ENCODE data around the gene MAN1A1. TPM values are rescaled to one million over a fixed set of nuclear protein-coding genes. Genes with fewer than 3 reads are reported as not detected.
"Not testable (repeated sequence)": the region's sequence is repeated elsewhere in the genome, so short reads cannot be mapped to it uniquely, and the experiment has no call there.

Gene MAN1A1
- total RNA-seq, 1 experiment from 2014 or later: 1.3 TPM

DNA sequence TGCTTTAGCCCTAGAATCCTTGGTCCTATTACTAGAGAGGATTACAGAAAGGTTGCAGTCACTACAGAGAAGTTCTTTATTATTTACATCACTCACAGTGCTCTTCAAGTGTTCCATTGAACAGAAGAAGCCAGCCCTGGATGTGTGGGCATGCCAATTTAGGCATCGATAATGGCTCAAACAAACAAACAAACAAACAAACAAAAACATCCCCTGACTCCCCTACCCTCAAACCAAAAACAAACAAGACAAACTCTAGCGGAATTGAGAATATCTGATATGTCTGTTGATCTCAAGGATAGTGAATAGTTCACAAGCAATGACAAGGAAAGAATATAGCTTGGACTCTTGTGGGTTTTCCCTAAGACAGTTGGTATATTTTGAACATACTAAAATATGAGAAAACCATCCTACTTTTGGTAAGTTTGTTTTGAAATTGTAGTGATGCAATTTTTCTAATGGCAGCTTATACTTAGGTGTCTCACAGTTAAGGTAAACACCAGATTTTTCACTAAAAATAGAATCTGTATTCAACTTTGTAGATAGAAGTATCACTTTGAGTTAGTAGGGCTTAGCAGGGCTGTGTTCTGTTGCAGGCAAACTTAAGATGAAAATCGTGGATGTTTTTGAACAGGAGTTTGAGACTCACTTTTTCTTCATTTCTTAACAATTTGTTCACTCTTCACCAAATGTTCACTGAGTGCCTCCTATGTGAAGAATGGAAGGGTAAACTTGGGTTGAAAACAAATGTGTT, 178.3 kb downstream of the MAN1A1 start:
- Histone ChIP-seq H3K27me3 (replicated peaks) (no peaks in the 10 kb centered on the region; the same call in 1 of the 2 replicates), H3K4me1 (replicated peaks) (no peaks in the 10 kb centered on the region), H3K9me3 (replicated peaks) (no peaks in the 10 kb centered on the region), H3K27ac (no peak overlapping the region), H3K4me3 (no peak overlapping the region), H3K36me3 (no peaks in the 10 kb centered on the region)
- no peak for DNase-seq (ENCODE audit: low read depth in 1 of 2, low spot score in 2 of 2)

DNA sequence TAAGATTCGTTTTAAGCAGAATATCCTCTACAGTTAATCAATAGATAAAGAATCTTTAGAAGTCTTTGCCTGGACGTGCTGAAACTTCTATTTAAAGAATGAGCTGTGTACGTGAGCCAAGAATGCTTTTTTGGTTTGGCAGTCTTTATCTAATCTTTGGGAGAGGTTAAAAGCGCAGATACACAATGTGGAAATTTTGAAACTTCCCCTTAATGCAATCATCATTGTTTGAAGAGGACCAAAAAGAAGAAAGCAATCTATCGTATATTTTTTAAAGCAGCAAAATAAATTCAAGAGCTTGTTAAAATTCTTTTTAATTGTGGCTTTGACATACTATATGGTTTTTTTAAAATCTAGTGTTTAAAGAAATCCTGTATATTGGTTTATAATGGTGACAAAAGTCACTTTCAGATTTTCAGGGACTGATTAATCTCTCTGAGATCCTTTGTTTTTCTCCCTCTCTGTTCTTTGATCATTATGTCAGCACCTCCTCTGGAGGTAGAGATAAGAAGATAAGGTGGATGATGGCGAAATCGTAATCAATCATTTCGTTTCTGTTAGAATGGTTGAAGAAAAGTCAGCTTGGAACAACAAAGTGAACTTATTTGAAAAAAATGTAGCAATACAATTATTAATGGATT, 179.0 kb downstream of the MAN1A1 start:
- no peaks in the 10 kb centered on the region; the same call in 1 of the 2 replicates for H3K27me3 ChIP-seq (replicated peaks)
- H3K9me3 ChIP-seq (replicated peaks): no peaks in the 10 kb centered on the region
- DNase-seq (ENCODE audit: low read depth in 1 of 2, low spot score in 2 of 2): no peak
- no peaks in the 10 kb centered on the region for H3K4me1 ChIP-seq (replicated peaks)
- no peak overlapping the region for H3K27ac ChIP-seq
- no peak overlapping the region for H3K4me3 ChIP-seq
- H3K36me3 ChIP-seq: no peaks in the 10 kb centered on the region

DNA sequence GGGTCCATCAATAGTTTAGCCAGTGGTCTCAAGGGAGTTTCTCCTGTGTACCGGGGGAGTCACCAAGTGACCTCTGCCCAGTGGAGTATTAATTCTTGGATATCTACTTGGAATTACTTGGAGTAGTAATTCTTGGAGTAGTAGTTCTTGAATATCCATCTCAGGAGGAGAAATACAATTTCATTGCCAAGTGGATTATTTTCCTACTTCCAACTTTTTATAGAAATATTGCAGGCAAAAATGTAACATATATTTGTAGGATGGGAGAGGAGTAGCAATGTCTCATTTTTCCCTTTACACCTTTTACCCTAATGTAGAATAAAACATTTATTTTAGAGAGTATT, 179.5 kb downstream of the MAN1A1 start:
- Histone ChIP-seq H3K27ac (no peak overlapping the region), H3K36me3 (no peaks in the 10 kb centered on the region), H3K27me3 (replicated peaks) (no peaks in the 10 kb centered on the region; the same call in 1 of the 2 replicates), H3K4me1 (replicated peaks) (no peaks in the 10 kb centered on the region), H3K4me3 (no peak overlapping the region), H3K9me3 (replicated peaks) (no peaks in the 10 kb centered on the region)
- DNase-seq (ENCODE audit: low read depth in 1 of 2, low spot score in 2 of 2): no peak

DNA sequence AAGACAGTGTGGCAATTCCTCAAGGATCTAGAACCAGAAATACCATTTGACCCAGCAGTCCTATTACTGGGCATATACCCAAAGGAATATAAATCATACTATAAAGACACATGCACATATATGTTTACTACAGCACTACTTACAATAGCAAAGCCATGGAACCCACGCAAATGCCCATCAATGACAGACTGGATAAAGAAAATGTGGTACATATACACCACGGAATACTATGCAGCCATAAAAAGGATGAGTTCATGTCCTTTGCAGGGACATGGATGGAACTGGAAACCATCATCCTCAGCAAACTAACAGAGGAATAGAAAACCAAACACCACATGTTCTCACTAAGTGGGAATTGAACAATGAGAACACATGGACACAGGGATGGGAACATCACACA, 180.2 kb downstream of the MAN1A1 start:
- not testable (repeated sequence) for H3K9me3 ChIP-seq (replicated peaks); DNase-seq (ENCODE audit: low read depth in 1 of 2, low spot score in 2 of 2); H3K4me1 ChIP-seq (replicated peaks); H3K4me3 ChIP-seq; H3K36me3 ChIP-seq; H3K27me3 ChIP-seq (replicated peaks); H3K27ac ChIP-seq

DNA sequence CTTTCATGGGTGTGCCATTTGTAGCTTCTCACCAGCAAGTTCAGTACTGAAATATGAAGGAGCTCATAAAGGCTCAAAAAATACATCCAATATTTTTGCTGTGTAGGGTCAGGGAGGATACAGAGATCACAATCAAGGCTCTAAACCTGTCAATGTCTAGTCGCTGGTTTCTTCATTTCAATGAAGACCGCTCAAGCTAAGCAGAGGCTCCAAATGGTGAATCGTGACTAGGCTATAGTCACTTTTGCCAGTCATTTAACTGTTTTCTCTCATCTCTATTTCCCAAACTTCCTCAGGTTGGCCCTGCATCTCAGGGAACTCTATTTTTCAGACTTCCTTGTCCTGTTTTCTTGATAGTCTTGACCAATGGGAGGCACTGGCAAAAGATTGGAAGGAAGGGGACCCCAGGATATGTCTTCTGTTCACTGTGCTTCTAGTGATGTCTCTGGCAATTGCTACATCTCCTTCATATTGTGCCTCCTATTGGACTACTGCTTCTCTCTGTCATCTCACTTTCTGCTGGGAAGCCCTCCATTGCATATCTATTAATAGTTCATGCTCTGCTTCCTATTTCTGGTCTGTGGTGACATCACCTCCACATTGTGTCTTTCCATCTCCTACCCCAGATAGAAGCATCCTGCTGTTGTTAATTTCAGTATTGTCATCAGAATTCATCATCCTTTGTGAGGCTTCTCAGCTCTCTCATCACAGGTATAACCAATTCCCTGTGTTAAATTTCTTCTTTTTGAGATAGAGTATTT, 183.4 kb downstream of the MAN1A1 start:
- H3K4me3 ChIP-seq: no peak overlapping the region
- no peak for DNase-seq (ENCODE audit: low read depth in 1 of 2, low spot score in 2 of 2)
- H3K36me3 ChIP-seq: no peaks in the 10 kb centered on the region
- H3K4me1 ChIP-seq (replicated peaks): no peaks in the 10 kb centered on the region
- no peaks in the 10 kb centered on the region for H3K27me3 ChIP-seq (replicated peaks)
- H3K9me3 ChIP-seq (replicated peaks): no peaks in the 10 kb centered on the region
- no peak overlapping the region for H3K27ac ChIP-seq

DNA sequence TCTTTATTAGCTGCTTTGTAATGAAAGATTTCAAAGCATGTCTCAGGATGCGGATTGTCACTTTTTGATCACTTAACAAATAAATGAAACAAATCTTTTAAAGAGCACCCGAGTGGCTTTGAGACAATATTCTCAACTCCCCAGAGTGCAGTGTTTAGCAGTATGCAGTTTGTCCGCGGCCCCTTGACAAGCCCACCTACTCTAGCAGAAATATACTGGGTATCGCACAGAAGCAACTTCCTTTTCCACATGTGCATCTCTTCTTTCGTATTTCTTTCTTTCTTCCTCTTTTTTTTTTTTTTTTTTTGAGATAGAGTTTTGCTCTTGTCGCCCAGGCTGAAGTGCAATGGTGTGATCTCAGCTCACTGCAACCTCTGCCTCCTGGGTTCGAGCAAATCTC, 186.6 kb downstream of the MAN1A1 start:
- Histone ChIP-seq H3K27ac (no peak overlapping the region), H3K27me3 (replicated peaks) (no peaks in the 10 kb centered on the region), H3K36me3 (no peaks in the 10 kb centered on the region), H3K4me3 (no peak overlapping the region), H3K4me1 (replicated peaks) (no peaks in the 10 kb centered on the region), H3K9me3 (replicated peaks) (no peaks in the 10 kb centered on the region)
- no peak for DNase-seq (ENCODE audit: low read depth in 1 of 2, low spot score in 2 of 2)

DNA sequence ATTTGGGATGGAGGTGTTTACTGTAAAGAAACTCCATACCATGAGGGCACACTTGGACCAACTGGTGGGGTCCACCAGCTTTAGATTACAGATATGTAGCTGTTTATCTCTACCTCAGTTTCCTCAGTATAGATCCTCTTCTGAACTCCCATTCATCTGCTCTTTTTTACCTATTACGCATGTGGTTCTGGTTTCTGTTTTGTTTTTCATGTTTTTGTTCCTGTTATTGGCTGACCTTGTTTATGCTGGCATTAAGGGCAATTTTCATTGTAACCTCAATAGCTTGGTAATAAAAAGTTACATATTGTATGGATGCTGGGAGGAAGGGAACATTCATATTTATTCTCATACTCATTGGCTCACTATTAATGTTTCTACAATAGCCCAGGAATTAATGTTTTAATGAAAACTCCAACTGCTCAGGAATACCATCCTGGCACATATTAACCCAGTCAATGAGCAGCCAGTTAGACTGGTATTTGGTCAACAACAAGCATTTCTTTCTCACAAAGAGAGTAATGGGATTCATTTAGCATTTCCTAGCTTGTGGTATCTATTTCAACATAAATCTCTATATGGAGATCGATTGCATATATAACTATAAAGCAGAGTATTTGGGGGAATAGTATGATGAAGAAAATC, 187.3 kb downstream of the MAN1A1 start:
- Histone ChIP-seq H3K36me3 (no peaks in the 10 kb centered on the region), H3K4me3 (no peak overlapping the region), H3K9me3 (replicated peaks) (no peaks in the 10 kb centered on the region), H3K4me1 (replicated peaks) (no peaks in the 10 kb centered on the region), H3K27me3 (replicated peaks) (no peaks in the 10 kb centered on the region; the same call in 1 of the 2 replicates), H3K27ac (no peak overlapping the region)
- DNase-seq (ENCODE audit: low read depth in 1 of 2, low spot score in 2 of 2): no peak

DNA sequence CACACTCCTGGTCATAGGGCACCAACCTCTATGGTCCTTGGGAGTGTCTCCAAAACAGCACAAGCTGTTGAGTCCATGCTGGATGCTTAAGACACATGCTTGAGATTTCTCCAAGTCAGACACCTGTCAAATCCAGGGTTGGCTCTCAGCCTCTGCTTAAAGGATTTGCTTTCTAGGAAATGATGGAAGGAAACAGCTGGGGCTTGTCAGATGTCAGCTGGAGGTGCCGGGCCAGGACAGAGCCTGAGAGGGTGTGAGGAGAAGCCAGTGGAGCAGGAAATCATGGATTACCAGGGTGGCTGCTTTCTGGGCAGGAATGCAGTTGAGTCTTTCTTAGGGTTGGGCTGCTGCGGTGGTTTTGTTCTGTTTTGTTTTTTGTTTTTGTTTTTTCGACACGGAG, 188.1 kb downstream of the MAN1A1 start:
- H3K36me3 ChIP-seq: no peaks in the 10 kb centered on the region
- no peak overlapping the region for H3K4me3 ChIP-seq
- H3K9me3 ChIP-seq (replicated peaks): no peaks in the 10 kb centered on the region
- no peaks in the 10 kb centered on the region; the same call in 1 of the 2 replicates for H3K27me3 ChIP-seq (replicated peaks)
- DNase-seq (ENCODE audit: low read depth in 1 of 2, low spot score in 2 of 2): no peak
- H3K4me1 ChIP-seq (replicated peaks): no peaks in the 10 kb centered on the region
- no peak overlapping the region for H3K27ac ChIP-seq

DNA sequence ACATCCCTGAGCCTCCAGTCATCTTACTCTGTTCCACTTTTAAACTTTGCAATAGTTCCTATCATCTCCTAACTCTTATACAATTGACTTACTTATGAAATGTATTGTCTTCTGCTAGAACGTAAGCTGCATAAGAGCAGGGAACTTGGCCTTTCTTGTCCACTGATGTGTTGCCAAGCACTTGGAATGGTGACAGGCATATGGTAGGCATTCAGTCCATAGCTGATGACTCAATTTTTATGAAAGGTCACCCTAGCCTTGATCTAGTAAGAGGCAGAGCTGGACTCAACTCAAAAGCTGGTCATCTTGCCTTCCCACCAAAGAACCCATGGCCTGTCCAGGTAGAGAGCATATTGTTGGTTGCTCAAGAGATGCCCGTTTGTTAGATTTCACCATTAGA, 188.7 kb downstream of the MAN1A1 start:
- H3K27me3 ChIP-seq (replicated peaks): no peaks in the 10 kb centered on the region; the same call in 1 of the 2 replicates
- DNase-seq (ENCODE audit: low read depth in 1 of 2, low spot score in 2 of 2): no peak
- no peaks in the 10 kb centered on the region for H3K36me3 ChIP-seq
- H3K9me3 ChIP-seq (replicated peaks): no peaks in the 10 kb centered on the region
- H3K4me3 ChIP-seq: no peak overlapping the region
- no peak overlapping the region for H3K27ac ChIP-seq
- H3K4me1 ChIP-seq (replicated peaks): no peaks in the 10 kb centered on the region

DNA sequence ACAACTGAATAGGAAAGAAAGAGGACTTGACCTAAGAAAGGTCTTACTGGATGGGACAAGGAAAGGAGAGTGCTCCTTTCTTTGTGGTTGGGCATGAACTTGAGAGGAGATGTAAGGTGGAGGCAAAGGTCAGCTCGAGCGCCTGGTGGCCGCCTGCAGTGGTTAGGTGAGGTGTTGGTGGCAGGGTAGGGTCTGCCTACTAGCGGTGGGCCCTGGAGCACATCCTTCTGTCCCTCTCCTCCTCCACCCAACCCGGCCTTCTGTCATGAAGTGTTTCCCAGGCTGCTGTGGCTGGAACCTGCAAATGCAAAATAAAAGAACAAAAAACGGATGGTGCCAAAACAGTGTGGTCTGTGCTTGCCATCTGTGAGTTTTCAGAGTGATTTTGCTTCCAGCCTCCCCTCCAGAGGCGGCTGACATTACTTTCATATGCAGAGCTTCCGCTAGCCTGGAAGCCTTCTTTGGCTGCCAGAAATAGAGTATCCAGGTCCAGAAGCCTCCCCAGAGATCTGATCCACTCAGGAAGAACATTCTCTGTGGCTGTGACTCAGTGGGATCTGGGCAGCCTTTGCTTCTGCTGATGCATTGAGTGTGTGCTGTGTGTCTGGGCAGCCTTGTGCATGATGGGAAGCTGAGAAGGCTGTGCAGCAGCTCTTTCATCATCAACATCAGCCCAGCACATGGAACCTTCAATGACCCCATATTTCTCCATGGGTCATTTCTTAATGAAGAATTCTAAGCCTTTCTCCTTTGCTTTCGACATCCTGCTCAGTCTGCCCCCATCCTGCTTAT, 191.3 kb downstream of the MAN1A1 start:
- DNase-seq (ENCODE audit: low read depth in 1 of 2, low spot score in 2 of 2): no peak
- H3K4me3 ChIP-seq: no peak overlapping the region
- no peak overlapping the region for H3K27ac ChIP-seq
- peaks cover 5% of the 10 kb centered on the region; the same call in 1 of the 2 replicates for H3K27me3 ChIP-seq (replicated peaks)
- H3K9me3 ChIP-seq (replicated peaks): no peaks in the 10 kb centered on the region
- no peaks in the 10 kb centered on the region for H3K4me1 ChIP-seq (replicated peaks)
- H3K36me3 ChIP-seq: no peaks in the 10 kb centered on the region

DNA sequence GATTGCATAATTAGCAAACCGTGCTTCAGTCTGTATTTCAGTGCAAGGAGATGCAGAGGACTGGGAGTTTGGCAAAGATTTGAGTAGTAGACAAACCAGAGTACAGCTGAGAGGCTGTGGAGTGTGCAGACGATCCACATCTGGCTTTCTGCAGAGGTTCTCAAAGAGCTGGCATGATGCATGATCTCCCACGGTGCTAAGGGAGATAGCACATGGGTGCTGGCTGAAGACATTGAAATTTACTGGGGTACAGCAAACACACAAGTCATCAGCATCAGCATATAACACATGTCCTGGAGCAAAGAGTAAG, 192.1 kb downstream of the MAN1A1 start:
- Histone ChIP-seq H3K36me3 (no peaks in the 10 kb centered on the region), H3K27ac (no peak overlapping the region), H3K27me3 (replicated peaks) (peaks cover 5% of the 10 kb centered on the region; the same call in 1 of the 2 replicates), H3K4me1 (replicated peaks) (no peaks in the 10 kb centered on the region), H3K9me3 (replicated peaks) (no peaks in the 10 kb centered on the region), H3K4me3 (no peak overlapping the region)
- DNase-seq (ENCODE audit: low read depth in 1 of 2, low spot score in 2 of 2): no peak

DNA sequence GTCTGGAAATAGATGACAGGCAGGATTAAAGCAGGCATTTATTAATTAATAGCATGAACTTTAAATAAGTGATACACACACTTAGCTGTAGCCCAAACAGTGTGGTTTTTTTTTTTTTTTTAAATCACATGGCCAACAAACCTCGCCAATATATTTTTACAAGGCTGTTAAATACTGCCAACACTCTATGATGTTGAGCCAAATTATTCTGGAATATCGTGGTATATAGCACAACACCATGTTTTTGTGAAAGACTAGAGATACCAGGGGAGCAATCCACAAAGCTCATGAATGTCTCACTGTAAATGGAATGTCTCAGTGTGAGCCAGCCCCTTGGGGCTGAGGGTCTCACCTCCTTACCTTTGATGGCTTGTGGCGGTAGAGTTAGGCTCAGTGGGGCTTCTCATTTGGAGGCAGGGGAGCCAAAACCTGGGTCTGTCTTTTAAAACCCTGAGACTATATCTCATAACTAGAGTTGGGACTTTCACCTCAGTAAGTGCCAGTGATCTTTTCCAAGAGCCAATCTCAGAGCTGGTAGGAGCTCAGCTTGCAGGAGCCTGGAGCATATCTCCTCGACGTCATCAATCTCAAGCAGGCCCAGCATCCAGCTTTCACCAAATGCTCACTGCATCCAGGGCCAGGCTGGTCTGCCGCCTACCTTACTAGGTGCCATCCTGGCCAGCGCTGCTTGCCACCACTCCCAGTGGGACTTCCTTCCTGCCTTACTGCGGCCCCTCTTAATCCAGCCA, 192.6 kb downstream of the MAN1A1 start:
- Histone ChIP-seq H3K27me3 (replicated peaks) (peaks cover 5% of the 10 kb centered on the region; the same call in 1 of the 2 replicates), H3K4me3 (no peak overlapping the region), H3K36me3 (no peaks in the 10 kb centered on the region), H3K27ac (no peak overlapping the region), H3K9me3 (replicated peaks) (no peaks in the 10 kb centered on the region), H3K4me1 (replicated peaks) (no peaks in the 10 kb centered on the region)
- no peak for DNase-seq (ENCODE audit: low read depth in 1 of 2, low spot score in 2 of 2)

DNA sequence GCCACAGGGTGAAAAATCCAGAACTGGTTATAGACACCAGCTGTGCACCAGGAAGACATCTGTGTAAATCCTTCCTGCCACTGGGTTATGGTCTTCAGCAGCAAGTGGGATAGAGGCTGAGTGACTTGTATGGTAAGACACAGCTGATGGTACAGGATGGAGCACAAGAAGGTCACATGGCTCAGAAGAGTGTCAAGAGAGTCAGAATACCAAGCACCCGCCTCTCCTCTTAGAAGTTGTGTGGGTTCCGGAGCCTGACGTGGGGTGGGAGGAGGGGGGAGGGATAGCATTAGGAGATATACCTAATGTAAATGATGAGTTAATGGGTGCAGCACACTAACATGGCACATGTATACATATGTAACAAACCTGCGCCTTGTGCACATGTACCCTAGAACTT, 193.5 kb downstream of the MAN1A1 start:
- not testable (repeated sequence) for H3K4me3 ChIP-seq; H3K27ac ChIP-seq; H3K4me1 ChIP-seq (replicated peaks); DNase-seq (ENCODE audit: low read depth in 1 of 2, low spot score in 2 of 2); H3K27me3 ChIP-seq (replicated peaks); H3K9me3 ChIP-seq (replicated peaks); H3K36me3 ChIP-seq
